Endodermal cell (in vitro differentiated cells): ENCODE results near the gene MARCHF2. TPM values are rescaled to one million over a fixed set of nuclear protein-coding genes. Genes with fewer than 3 reads are reported as not detected.

ENCODE experiments used
- DNase-seq: peaks from one replicate; pipeline ENCODE4 v3.0.0-alpha.2; 2017
- H3K27ac ChIP-seq: 2 replicates; pipeline ENCODE4 v1.5.1; 2013; ENCODE audit warnings: mild to moderate bottlenecking, low read depth, low read length, moderate library complexity
- H3K27me3 ChIP-seq: 2 replicates; pipeline ENCODE4 v1.6.1; 2013; ENCODE audit warnings: mild to moderate bottlenecking, low read length, moderate library complexity; ENCODE audit not compliant: insufficient read depth, control insufficient read depth, poor library complexity, severe bottlenecking
- H3K36me3 ChIP-seq: 2 replicates; pipeline ENCODE4 v1.7.0; 2013; ENCODE audit warnings: mild to moderate bottlenecking, low read length, moderate library complexity; ENCODE audit not compliant: control insufficient read depth, insufficient read depth
- H3K4me1 ChIP-seq: one replicate; pipeline ENCODE4 v1.7.0; 2013; ENCODE audit warnings: low read length; ENCODE audit not compliant: control insufficient read depth, insufficient read depth
- H3K4me3 ChIP-seq: 2 replicates; pipeline ENCODE4 v1.5.1; 2013; ENCODE audit warnings: mild to moderate bottlenecking, low read length, moderate library complexity
- H3K9ac ChIP-seq: 2 replicates; pipeline ENCODE4 v1.6.1; 2013; ENCODE audit warnings: mild to moderate bottlenecking, low read length, moderate library complexity; ENCODE audit not compliant: poor library complexity, severe bottlenecking; ENCODE audit errors: extremely low read depth
- H3K9me3 ChIP-seq: 2 replicates; pipeline ENCODE4 v1.6.1; 2013; ENCODE audit warnings: mild to moderate bottlenecking, low read length, moderate library complexity; ENCODE audit not compliant: control insufficient read depth
- H3K27ac Mint-ChIP-seq: 2 replicates; pipeline ENCODE4 v1.8.0; 2020; ENCODE audit warnings: mixed read lengths
- H3K27me3 Mint-ChIP-seq: 2 replicates; pipeline ENCODE4 v1.8.0; 2021; ENCODE audit warnings: mild to moderate bottlenecking, mixed read lengths; ENCODE audit not compliant: insufficient read depth
- H3K36me3 Mint-ChIP-seq: 2 replicates; pipeline ENCODE4 v1.8.0; 2020; ENCODE audit warnings: low read depth, mixed read lengths
- H3K4me1 Mint-ChIP-seq: 2 replicates; pipeline ENCODE4 v1.8.0; 2020; ENCODE audit warnings: mixed read lengths
- H3K4me3 Mint-ChIP-seq: 2 replicates; pipeline ENCODE4 v1.8.0; 2020; ENCODE audit warnings: mild to moderate bottlenecking, moderate library complexity, mixed read lengths
- H3K9me3 Mint-ChIP-seq: 2 replicates; pipeline ENCODE4 v1.8.0; 2020; ENCODE audit warnings: mild to moderate bottlenecking, mixed read lengths
- WGBS, 2 experiments: methylation state at CpG; one replicate each; pipeline versions ENCODE4 v1.1.5 to v1.1.7; 2013; ENCODE audit warnings: missing lambda C conversion rate in 2 of 2, mixed read lengths in 1 of 2; ENCODE audit not compliant: insufficient coverage in 1 of 2, insufficient read length in 1 of 2; 5-methylcytosine and 5-hydroxymethylcytosine counted together
- total RNA-seq, 2 donors: library from RNA; stranded (reverse); fragmentation: NEBNext Ultra II Directional in 1 of 2; extraction: Animal tissue kit (Norgen Biotek cat#: 25700) in 1 of 2; gene quantifications; 2 replicates in 1 of 2; 3 replicates in 1 of 2; pipeline ENCODE4 v1.2.1, GENCODE V29; 2021
- TF ChIP-seq, protein P1 (sequence below): fragments of 200-600 bp; sonication (generic); conservative IDR thresholded peaks from 2 replicates; pipeline ENCODE4 v1.5.0; 2021; ENCODE audit warnings: antibody characterized with exemption, mild to moderate bottlenecking

Gene MARCHF2
- total RNA-seq, 2 donors from 2014 or later: 31.8 to 35.9 TPM

DNA sequence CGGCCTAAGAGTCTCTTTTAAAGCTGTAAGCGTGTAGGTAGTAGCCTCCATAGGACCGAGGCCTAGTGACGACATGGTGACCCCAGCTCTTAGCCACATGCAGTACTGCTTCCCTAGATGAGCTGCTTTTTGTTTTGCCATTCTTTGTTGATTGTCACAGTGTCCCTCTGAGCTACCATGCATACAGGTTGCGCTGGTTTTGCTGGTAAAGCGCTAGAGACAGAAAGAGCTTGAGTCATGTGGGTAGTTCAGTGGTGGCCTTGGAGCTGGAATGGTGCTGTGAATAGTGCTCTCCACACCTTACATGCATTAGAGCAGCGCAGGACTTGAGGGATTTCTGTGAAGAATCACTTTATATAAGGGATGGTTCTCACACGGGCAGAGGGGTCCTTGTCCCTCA is 36.7 kb downstream of the MARCHF2 start:
- Mint-ChIP-seq H3K4me3 (peak overlapping the region; percentile 30), H3K4me1 (peaks cover 69% of the 10 kb centered on the region), H3K27me3 (no peaks in the 10 kb centered on the region), H3K9me3 (no peaks in the 10 kb centered on the region), H3K36me3 (peaks cover 55% of the 10 kb centered on the region), H3K27ac (peak overlapping the region; percentile 92)
- DNase-seq: peak; percentile 63
- TF ChIP-seq, protein P1, sequence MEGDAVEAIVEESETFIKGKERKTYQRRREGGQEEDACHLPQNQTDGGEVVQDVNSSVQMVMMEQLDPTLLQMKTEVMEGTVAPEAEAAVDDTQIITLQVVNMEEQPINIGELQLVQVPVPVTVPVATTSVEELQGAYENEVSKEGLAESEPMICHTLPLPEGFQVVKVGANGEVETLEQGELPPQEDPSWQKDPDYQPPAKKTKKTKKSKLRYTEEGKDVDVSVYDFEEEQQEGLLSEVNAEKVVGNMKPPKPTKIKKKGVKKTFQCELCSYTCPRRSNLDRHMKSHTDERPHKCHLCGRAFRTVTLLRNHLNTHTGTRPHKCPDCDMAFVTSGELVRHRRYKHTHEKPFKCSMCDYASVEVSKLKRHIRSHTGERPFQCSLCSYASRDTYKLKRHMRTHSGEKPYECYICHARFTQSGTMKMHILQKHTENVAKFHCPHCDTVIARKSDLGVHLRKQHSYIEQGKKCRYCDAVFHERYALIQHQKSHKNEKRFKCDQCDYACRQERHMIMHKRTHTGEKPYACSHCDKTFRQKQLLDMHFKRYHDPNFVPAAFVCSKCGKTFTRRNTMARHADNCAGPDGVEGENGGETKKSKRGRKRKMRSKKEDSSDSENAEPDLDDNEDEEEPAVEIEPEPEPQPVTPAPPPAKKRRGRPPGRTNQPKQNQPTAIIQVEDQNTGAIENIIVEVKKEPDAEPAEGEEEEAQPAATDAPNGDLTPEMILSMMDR: no peak
- H3K27ac ChIP-seq: no peak overlapping the region
- no peaks in the 10 kb centered on the region for H3K9me3 ChIP-seq
- H3K27me3 ChIP-seq: no peaks in the 10 kb centered on the region
- peaks cover 41% of the 10 kb centered on the region for H3K36me3 ChIP-seq
- WGBS, 2 experiments: 79 to 84% methylated on average over 5 to 7 of the region's 8 CpGs
- peak overlapping the region; percentile 31 for H3K9ac ChIP-seq
- peak overlapping the region; percentile 13 for H3K4me3 ChIP-seq
- H3K4me1 ChIP-seq: peaks cover 9% of the 10 kb centered on the region

DNA sequence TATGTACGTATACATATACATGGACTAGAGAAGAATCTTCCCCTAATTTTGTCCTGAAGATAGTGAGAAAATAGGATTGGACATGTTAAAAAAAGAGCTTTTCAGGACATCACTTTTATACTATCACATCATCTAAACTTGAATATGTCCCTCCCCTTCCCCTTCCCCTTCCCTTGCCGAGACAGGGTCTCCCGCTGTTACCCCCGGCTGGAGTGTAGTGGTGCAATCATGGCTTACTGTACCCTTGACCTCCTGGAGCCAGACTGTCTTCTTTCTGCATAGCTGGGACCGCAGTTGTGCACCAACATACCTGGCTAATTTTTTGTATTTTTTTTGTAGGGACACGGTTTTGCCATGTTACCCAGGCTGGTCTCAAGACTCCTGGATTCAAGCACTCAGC is 38.3 kb downstream of the MARCHF2 start:
- H3K27me3 Mint-ChIP-seq: no peaks in the 10 kb centered on the region
- Histone ChIP-seq H3K4me1 (peaks cover 11% of the 10 kb centered on the region), H3K9me3 (no peaks in the 10 kb centered on the region), H3K27me3 (no peaks in the 10 kb centered on the region), H3K9ac (peak overlapping the region; percentile 12), H3K36me3 (peaks cover 50% of the 10 kb centered on the region), H3K4me3 (peak overlapping the region; percentile 70), H3K27ac (peak overlapping the region; percentile 16)
- H3K36me3 Mint-ChIP-seq: peaks cover 59% of the 10 kb centered on the region
- peak; percentile 60 for DNase-seq
- TF ChIP-seq, protein P1: no peak
- H3K4me3 Mint-ChIP-seq: peak overlapping the region; percentile 42
- H3K4me1 Mint-ChIP-seq: peaks cover 78% of the 10 kb centered on the region
- no peaks in the 10 kb centered on the region for H3K9me3 Mint-ChIP-seq
- WGBS, 2 experiments: 54 to 66% methylated on average over 2 to 5 of the region's 6 CpGs
- H3K27ac Mint-ChIP-seq: peak overlapping the region; percentile 94

DNA sequence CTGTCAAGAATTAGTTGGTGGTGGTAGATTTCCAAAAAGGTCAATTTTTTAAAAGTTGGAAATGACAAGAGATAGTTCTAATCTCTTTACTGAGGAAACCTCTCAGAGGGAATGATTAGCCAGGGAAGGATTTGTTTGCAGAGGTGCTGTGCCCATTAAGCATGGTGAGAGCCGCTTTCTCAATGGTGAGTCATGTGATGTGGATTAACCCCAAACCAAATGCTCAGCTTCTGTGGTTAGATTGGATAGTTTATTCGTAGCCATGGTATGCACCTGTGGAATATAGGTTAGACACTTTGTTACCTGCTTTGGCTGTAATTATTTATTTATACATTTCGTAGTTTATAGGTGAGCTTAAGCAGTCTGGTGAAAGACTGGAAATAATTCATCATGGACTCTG is 38.8 kb downstream of the MARCHF2 start:
- Histone ChIP-seq H3K9ac (peak overlapping the region; percentile 62), H3K9me3 (no peaks in the 10 kb centered on the region), H3K4me1 (peaks cover 16% of the 10 kb centered on the region), H3K4me3 (peak overlapping the region; percentile 70), H3K27me3 (no peaks in the 10 kb centered on the region), H3K27ac (peak overlapping the region; percentile 22), H3K36me3 (peaks cover 50% of the 10 kb centered on the region)
- peak; percentile 61 for DNase-seq
- TF ChIP-seq, protein P1: no peak
- Mint-ChIP-seq H3K27ac (peak overlapping the region; percentile 94), H3K4me3 (peak overlapping the region; percentile 42), H3K4me1 (peaks cover 78% of the 10 kb centered on the region), H3K36me3 (peaks cover 59% of the 10 kb centered on the region), H3K27me3 (no peaks in the 10 kb centered on the region), H3K9me3 (no peaks in the 10 kb centered on the region)
- 66 to 84% methylated on average over 3 of the region's 3 CpGs for WGBS, 2 experiments
